Upper lobe of right lung (tissue), 1 donor: ENCODE results near the gene TSHR. TPM values are rescaled to one million over a fixed set of nuclear protein-coding genes. Genes with fewer than 3 reads are reported as not detected.
"Not testable (repeated sequence)": the region's sequence is repeated elsewhere in the genome, so short reads cannot be mapped to it uniquely, and the experiment has no call there.

Experiments
- ATAC-seq: fragments of 200-7000 bp; cut with Tn5 transposase; one replicate; pipeline ENCODE4 v1.9.1; 2020; ENCODE audit warnings: mild to moderate bottlenecking, moderate library complexity
- DNase-seq: peaks from one replicate; pipeline ENCODE4 v3.0.0-alpha.2; 2020
- H3K27ac ChIP-seq: fragments of 200-600 bp; one replicate; pipeline ENCODE4 v1.8.0; 2022
- H3K27me3 ChIP-seq: fragments of 200-600 bp; one replicate; pipeline ENCODE4 v1.8.0; 2022; ENCODE audit warnings: mild to moderate bottlenecking
- H3K36me3 ChIP-seq: fragments of 200-600 bp; one replicate; pipeline ENCODE4 v1.8.0; 2022
- H3K4me1 ChIP-seq: fragments of 200-600 bp; one replicate; pipeline ENCODE4 v1.8.0; 2022
- H3K4me3 ChIP-seq: fragments of 200-600 bp; one replicate; pipeline ENCODE4 v1.8.0; 2022; ENCODE audit warnings: mild to moderate bottlenecking
- H3K9me3 ChIP-seq: fragments of 200-600 bp; one replicate; pipeline ENCODE4 v1.8.0; 2022
- CTCF ChIP-seq: fragments of 200-600 bp; IDR thresholded peaks from one replicate; pipeline ENCODE4 v1.8.0; 2022; ENCODE audit warnings: antibody characterized with exemption
- intact Hi-C: fragments of 100-400 bp; cut with DNase I; formaldehyde crosslinking; loops from one replicate; pipeline ENCODE4 v1.11.0; 2022
- total RNA-seq: library from RNA; stranded (reverse); fragmentation: NEBNext Ultra II Directional; extraction: Animal tissue kit (Norgen Biotek cat#: 25700); gene quantifications from one replicate; pipeline ENCODE4 v1.2.1, GENCODE V29; 2021
- donor health status: DM: no; HTN: yes; CAD: no; lungs with severe emphysema.

The TSHR gene
- total RNA-seq, 1 donor from 2014 or later, result not detected

GRCh38 chr14:80944861-80945617 is 10.4 kb upstream of the TSHR start:
- Histone ChIP-seq H3K36me3 (no peaks in the 10 kb centered on the region), H3K27me3 (no peaks in the 10 kb centered on the region), H3K9me3 (no peaks in the 10 kb centered on the region), H3K4me3 (no peak overlapping the region), H3K4me1 (peaks cover 6% of the 10 kb centered on the region), H3K27ac (no peak overlapping the region)
- DNase-seq (no peak), ATAC-seq (no peak)
- intact Hi-C loops, result no loop called here
- no peak for TF ChIP-seq CTCF

GRCh38 chr14:80946187-80946586 is 9.2 kb upstream of the TSHR start:
- Histone ChIP-seq H3K27me3 (no peaks in the 10 kb centered on the region), H3K36me3 (no peaks in the 10 kb centered on the region), H3K9me3 (no peaks in the 10 kb centered on the region), H3K4me1 (peaks cover 6% of the 10 kb centered on the region), H3K4me3 (no peak overlapping the region), H3K27ac (no peak overlapping the region)
- intact Hi-C loops, result no loop called here
- TF ChIP-seq CTCF, result no peak
- ATAC-seq (no peak), DNase-seq (no peak)

GRCh38 chr14:80946797-80947196 is 8.6 kb upstream of the TSHR start:
- ATAC-seq (no peak), DNase-seq (no peak)
- intact Hi-C loops, result no loop called here
- Histone ChIP-seq H3K4me3 (no peak overlapping the region), H3K36me3 (no peaks in the 10 kb centered on the region), H3K27me3 (no peaks in the 10 kb centered on the region), H3K9me3 (no peaks in the 10 kb centered on the region), H3K27ac (no peak overlapping the region), H3K4me1 (peaks cover 6% of the 10 kb centered on the region)
- TF ChIP-seq CTCF, result no peak

GRCh38 chr14:80948291-80948690 is 7.1 kb upstream of the TSHR start:
- intact Hi-C loops, result no loop called here
- Histone ChIP-seq H3K4me1 (no peaks in the 10 kb centered on the region), H3K9me3 (no peaks in the 10 kb centered on the region), H3K27ac (no peak overlapping the region), H3K4me3 (no peak overlapping the region), H3K27me3 (no peaks in the 10 kb centered on the region), H3K36me3 (no peaks in the 10 kb centered on the region)
- DNase-seq (no peak), ATAC-seq (no peak)
- TF ChIP-seq CTCF, result no peak

GRCh38 chr14:80951491-80951890 is 3.9 kb upstream of the TSHR start:
- no peaks in the 10 kb centered on the region for H3K9me3 ChIP-seq
- H3K4me3 ChIP-seq, result no peak overlapping the region
- H3K27me3 ChIP-seq, result no peaks in the 10 kb centered on the region
- no peak overlapping the region for H3K27ac ChIP-seq
- no peak for TF ChIP-seq CTCF
- intact Hi-C loops, result no loop called here
- H3K36me3 ChIP-seq, result no peaks in the 10 kb centered on the region
- no peak for ATAC-seq
- DNase-seq, result no peak
- peaks cover 9% of the 10 kb centered on the region for H3K4me1 ChIP-seq

- H3K4me3 ChIP-seq, DNase-seq, H3K36me3 ChIP-seq, H3K4me1 ChIP-seq, H3K27ac ChIP-seq, H3K9me3 ChIP-seq, ATAC-seq, H3K27me3 ChIP-seq, intact Hi-C loops: not testable (repeated sequence)
These were observed 2.2 kb upstream of the TSHR start for GRCh38 chr14:80953211-80953610.
